Right lobe of liver (tissue), 4 donors: ENCODE results near the gene ZNF511.

ENCODE experiments used
- CTCF ChIP-seq, 4 donors: fragments of 200-600 bp in 3 of 4; fragments of 450-650 bp in 1 of 4; IDR thresholded peaks; one replicate each; pipeline versions ENCODE4 v1.5.1 to v1.8.0; 2016 to 2022; ENCODE audit warnings: antibody characterized with exemption in 4 of 4, mild to moderate bottlenecking in 2 of 4
- POLR2A ChIP-seq: fragments of 450-650 bp; IDR thresholded peaks from one replicate; pipeline ENCODE4 v1.6.1; 2017; ENCODE audit warnings: antibody characterized with exemption, mild to moderate bottlenecking
- donor health status: DM: no; HTN: no; CAD: no.
- donor health status: DM: no; HTN: no; CAD: no.
- donor health status: DM: no; HTN: yes; CAD: no.

DNA sequence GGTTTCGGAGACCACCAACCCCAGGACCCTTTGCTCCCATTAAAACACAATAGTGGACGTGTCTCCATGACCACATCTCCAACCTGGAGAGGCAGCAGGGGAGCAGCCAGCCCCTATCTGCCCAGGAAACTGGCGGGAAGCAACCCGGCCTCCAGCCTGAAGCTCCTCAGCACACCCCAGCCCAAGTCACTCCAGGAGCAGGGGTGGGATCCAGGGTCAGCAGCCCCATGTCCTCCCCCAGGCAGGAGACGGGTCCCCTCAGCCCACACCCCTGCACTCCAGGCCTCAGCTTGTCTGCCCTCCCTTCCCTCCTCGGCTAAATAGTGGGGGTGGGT lies 32.6 kb upstream of the ZNF511 start:
- TF ChIP-seq CTCF (IDR thresholded peaks at IDR 0.05) (no peak), POLR2A (no peak)
